Left kidney (tissue), 8 donors: ENCODE measurements around the gene NEMP1. TPM values are rescaled to one million over a fixed set of nuclear protein-coding genes. Genes with fewer than 3 reads are reported as not detected.
A peak's percentile ranks its signal among the peaks of the same experiment; 100 is the strongest.
"Not testable (repeated sequence)": the region's sequence is repeated elsewhere in the genome, so short reads cannot be mapped to it uniquely, and the experiment has no call there.

Experiments used
- DNase-seq: peaks from one replicate; pipeline ENCODE4 v3.0.0-alpha.2; 2013
- long read RNA-seq, 8 donors: transcript quantifications; one replicate each; lab custom pipeline, GENCODE V29; 2026
- polyA plus RNA-seq: library from polyadenylated mRNA; unstranded; fragments of 120-200 nt; gene quantifications from one replicate; pipeline ENCODE4 v1.2.1, GENCODE V29; 2013; ENCODE audit not compliant: insufficient read length

The NEMP1 gene
- polyA plus RNA-seq, result 37.8 TPM
- long read RNA-seq, donor 1, full-length matches to known transcripts, result 4 of 4 reads
- long read RNA-seq, donor 1, partial matches to known transcripts, result 0 of 4 reads
- long read RNA-seq, donor 1, other reads (novel, unspliced or antisense), result 0 of 4 reads
- long read RNA-seq, donor 2, full-length matches to known transcripts, result 3 of 3 reads
- long read RNA-seq, donor 2, partial matches to known transcripts, result 0 of 3 reads
- long read RNA-seq, donor 2, other reads (novel, unspliced or antisense), result 0 of 3 reads
- long read RNA-seq, donor 3, full-length matches to known transcripts, result 3 of 3 reads
- long read RNA-seq, donor 3, partial matches to known transcripts, result 0 of 3 reads
- long read RNA-seq, donor 3, other reads (novel, unspliced or antisense), result 0 of 3 reads
- long read RNA-seq, donor 4, result 0 reads
- long read RNA-seq, donor 5, full-length matches to known transcripts, result 3 of 3 reads
- long read RNA-seq, donor 5, partial matches to known transcripts, result 0 of 3 reads
- long read RNA-seq, donor 5, other reads (novel, unspliced or antisense), result 0 of 3 reads
- long read RNA-seq, donor 6, full-length matches to known transcripts, result 1 of 1 reads
- long read RNA-seq, donor 6, partial matches to known transcripts, result 0 of 1 reads
- long read RNA-seq, donor 6, other reads (novel, unspliced or antisense), result 0 of 1 reads
- long read RNA-seq, donor 7, full-length matches to known transcripts, result 2 of 2 reads
- long read RNA-seq, donor 7, partial matches to known transcripts, result 0 of 2 reads
- long read RNA-seq, donor 7, other reads (novel, unspliced or antisense), result 0 of 2 reads
- long read RNA-seq, donor 8, full-length matches to known transcripts, result 4 of 4 reads
- long read RNA-seq, donor 8, partial matches to known transcripts, result 0 of 4 reads
- long read RNA-seq, donor 8, other reads (novel, unspliced or antisense), result 0 of 4 reads

- peak; percentile 100 for DNase-seq
Measured at GRCh38 chr12:57078519-57079404, at the start of gene NEMP1. Gene NEMP1, minus strand, starts transcription at chr12:57078791. Its CDS starts 46 bp downstream, at chr12:57078745.

GRCh38 chr12:57127726-57128518, 49.3 kb upstream of the NEMP1 start, which contains the start of gene LRP1:
Gene LRP1, plus strand, starts transcription at chr12:57128483. Its CDS starts 482 bp downstream, at chr12:57128965.
- DNase-seq, result peak; percentile 78

- DNase-seq, result peak; percentile 56
Measured at GRCh38 chr12:57127101-57127725, 48.6 kb upstream of the NEMP1 start.

GRCh38 chr12:57126561-57126960, 48.0 kb upstream of the NEMP1 start:
- no peak for DNase-seq

- no peak for DNase-seq
Measured at GRCh38 chr12:57126061-57126460, 47.5 kb upstream of the NEMP1 start.

- peak; percentile 75 for DNase-seq
Measured at GRCh38 chr12:57124261-57124877, 45.8 kb upstream of the NEMP1 start.

GRCh38 chr12:57123813-57124212, 45.2 kb upstream of the NEMP1 start:
- no peak for DNase-seq

GRCh38 chr12:57120718-57121117, 42.1 kb upstream of the NEMP1 start:
- not testable (repeated sequence) for DNase-seq

GRCh38 chr12:57119294-57120085, 40.9 kb upstream of the NEMP1 start:
- DNase-seq, result no peak

GRCh38 chr12:57118711-57119271, 40.2 kb upstream of the NEMP1 start:
- DNase-seq, result no peak

- no peak for DNase-seq
Measured at GRCh38 chr12:57116580-57117281, 38.1 kb upstream of the NEMP1 start.

- no peak for DNase-seq
Measured at GRCh38 chr12:57112492-57113294, 34.1 kb upstream of the NEMP1 start.

- DNase-seq, result no peak
Measured at GRCh38 chr12:57111031-57111734, 32.6 kb upstream of the NEMP1 start, which contains the start of gene STAT6. Gene STAT6, minus strand, starts transcription at chr12:57111362. Its CDS starts 3,084 bp downstream, at chr12:57108278.

GRCh38 chr12:57110104-57111030, 31.8 kb upstream of the NEMP1 start:
- DNase-seq, result no peak
